Esophagus squamous epithelium (tissue), 5 donors: Measurements from ENCODE around the gene SIRPB1. TPM values are rescaled to one million over a fixed set of nuclear protein-coding genes. Genes with fewer than 3 reads are reported as not detected.

Experiments
- DNase-seq: peaks from one replicate; lab custom pipeline; 2025; lab: John Stamatoyannopoulos, UW
- H3K27ac ChIP-seq, 4 donors: fragments of 200-600 bp; sonication (generic); one replicate each; pipeline ENCODE4 v1.5.1; 2016 to 2019; ENCODE audit warnings: mild to moderate bottlenecking in 1 of 4
- H3K27me3 ChIP-seq, 4 donors: fragments of 200-600 bp; sonication (generic); 1 replicate in 3 of 4; 2 replicates in 1 of 4; pipeline versions ENCODE4 v1.5.1 to v1.6.0; 2017 to 2021; ENCODE audit warnings: antibody characterized with exemption in 1 of 4
- H3K36me3 ChIP-seq, 3 donors: fragments of 200-600 bp; sonication (generic); one replicate each; pipeline ENCODE4 v1.5.1; 2016 to 2019
- H3K4me1 ChIP-seq, 3 donors: fragments of 200-600 bp; sonication (generic); one replicate each; pipeline ENCODE4 v1.5.1; 2017 to 2019
- H3K4me3 ChIP-seq, 4 donors: fragments of 200-600 bp; sonication (generic); 1 replicate in 3 of 4; 2 replicates in 1 of 4; pipeline ENCODE4 v1.5.1; 2016 to 2019; ENCODE audit warnings: mild to moderate bottlenecking in 2 of 4, moderate library complexity in 1 of 4
- H3K9me3 ChIP-seq, 3 donors: fragments of 200-600 bp; sonication (generic); one replicate each; pipeline ENCODE4 v1.5.1; 2016 to 2019
- CTCF ChIP-seq, 6 experiments: fragments of 450-650 bp in 4 of 6; fragments of 200-600 bp in 2 of 6; sonication (generic) in 2 of 6; IDR thresholded peaks; one replicate each; pipeline ENCODE4 v1.5.1; 2016 to 2019; ENCODE audit warnings: antibody characterized with exemption in 6 of 6, mild to moderate bottlenecking in 4 of 6, moderate library complexity in 4 of 6
- POLR2A ChIP-seq, 4 donors: fragments of 450-650 bp; IDR thresholded peaks; one replicate each; pipeline ENCODE4 v1.6.1; 2017; ENCODE audit warnings: antibody characterized with exemption in 4 of 4, mild to moderate bottlenecking in 4 of 4, moderate library complexity in 3 of 4
- WGBS, 2 donors: methylation state at CpG; one replicate each; pipeline ENCODE4 v1.1.5; 2018; 5-methylcytosine and 5-hydroxymethylcytosine counted together
- intact Hi-C: fragments of 100-400 bp; cut with DNase I; formaldehyde crosslinking; loops from one replicate; pipeline ENCODE4 v1.15.0; 2022
- total RNA-seq, 4 donors: library from RNA; depleted of rRNA; stranded (reverse); fragments of >200 nt; gene quantifications; one replicate each; pipeline ENCODE4 v1.1.0, GENCODE V29; 2016
- donor health status: DM: yes; HTN: yes; CAD: no.

Gene SIRPB1
- total RNA-seq, 4 donors from 2014 or later: 0.13 to 3.3 (median 1.0) TPM

- Histone ChIP-seq H3K4me1 (no peaks in the 10 kb centered on the region), H3K27me3 (peaks cover 0 to 10% (median 0%) of the 10 kb centered on the region in 4 donors), H3K36me3 (no peaks in the 10 kb centered on the region), H3K27ac (no peak overlapping the region), H3K9me3 (no peaks in the 10 kb centered on the region), H3K4me3 (no peak overlapping the region)
- WGBS, 2 donors: 22 to 43% methylated on average over 1 of the region's 5 CpGs
- no peak for DNase-seq
- intact Hi-C loops: no loop called here
- TF ChIP-seq CTCF (IDR thresholded peaks at IDR 0.05): no peak
- TF ChIP-seq POLR2A (IDR thresholded peaks at IDR 0.05): no peak
Measured at GRCh38 chr20:1664911-1665310, 45.1 kb upstream of the SIRPB1 start.

GRCh38 chr20:1663917-1664316 is 44.1 kb upstream of the SIRPB1 start:
- Histone ChIP-seq H3K36me3 (no peaks in the 10 kb centered on the region), H3K4me1 (no peaks in the 10 kb centered on the region), H3K9me3 (no peaks in the 10 kb centered on the region), H3K27me3 (peaks cover 0 to 9% (median 0%) of the 10 kb centered on the region in 4 donors), H3K4me3 (no peak overlapping the region), H3K27ac (no peak overlapping the region)
- TF ChIP-seq POLR2A (IDR thresholded peaks at IDR 0.05): no peak
- no peak for TF ChIP-seq CTCF (IDR thresholded peaks at IDR 0.05)
- intact Hi-C loops: no loop called here
- 17 to 39% methylated on average over 2 of the region's 2 CpGs for WGBS, 2 donors
- no peak for DNase-seq

- H3K36me3 ChIP-seq: no peaks in the 10 kb centered on the region
- 24 to 32% methylated on average over 2 of the region's 2 CpGs for WGBS, 2 donors
- intact Hi-C loops: no loop called here
- peaks cover 0 to 23% (median 0%) of the 10 kb centered on the region in 4 donors for H3K27me3 ChIP-seq
- TF ChIP-seq CTCF (IDR thresholded peaks at IDR 0.05) (no peak), POLR2A (IDR thresholded peaks at IDR 0.05) (no peak)
- no peak overlapping the region for H3K4me3 ChIP-seq
- H3K9me3 ChIP-seq: no peaks in the 10 kb centered on the region
- no peak overlapping the region for H3K27ac ChIP-seq
- H3K4me1 ChIP-seq: no peaks in the 10 kb centered on the region
- no peak for DNase-seq
Measured at GRCh38 chr20:1661542-1662299, 41.9 kb upstream of the SIRPB1 start.

GRCh38 chr20:1660246-1660645 is 40.4 kb upstream of the SIRPB1 start:
- no peak for DNase-seq
- 26 to 29% methylated on average over 2 of the region's 2 CpGs for WGBS, 2 donors
- H3K9me3 ChIP-seq: no peaks in the 10 kb centered on the region
- intact Hi-C loops: no loop called here
- no peaks in the 10 kb centered on the region for H3K36me3 ChIP-seq
- H3K27me3 ChIP-seq: peaks cover 0 to 23% (median 0%) of the 10 kb centered on the region in 4 donors
- H3K4me1 ChIP-seq: no peaks in the 10 kb centered on the region
- TF ChIP-seq CTCF (IDR thresholded peaks at IDR 0.05) (no peak), POLR2A (IDR thresholded peaks at IDR 0.05) (no peak)
- H3K27ac ChIP-seq: no peak overlapping the region
- H3K4me3 ChIP-seq: no peak overlapping the region

GRCh38 chr20:1657556-1658334 is 37.9 kb upstream of the SIRPB1 start, which contains the start of gene SIRPG:
Gene SIRPG (minus strand): TSS chr20:1657779. CDS start chr20:1657714, 65 bp downstream.
- Histone ChIP-seq H3K4me1 (no peaks in the 10 kb centered on the region), H3K27ac (peak within 1 kb of the TSS in 2 of 4 donors; percentile 18 to 21), H3K36me3 (no peaks in the 10 kb centered on the region), H3K27me3 (peaks cover 0 to 23% (median 0%) of the 10 kb centered on the region in 4 donors), H3K4me3 (peak within 1 kb of the TSS in 2 of 4 donors; percentile 15 to 21), H3K9me3 (no peaks in the 10 kb centered on the region)
- intact Hi-C loops: no loop called here
- 55% methylated on average over 4 to 5 of the region's 5 CpGs for WGBS, 2 donors
- TF ChIP-seq CTCF (IDR thresholded peaks at IDR 0.05): no peak
- TF ChIP-seq POLR2A (IDR thresholded peaks at IDR 0.05): peak in 1 of 4 donors; percentile 38
- DNase-seq: no peak
